Neutrophil (primary cell): ENCODE results near the gene NPAS3.

ENCODE experiments used
- H3K27ac ChIP-seq: fragments of 200-600 bp; sonication (generic); 2 replicates; pipeline ENCODE4 v1.5.1; 2016; ENCODE audit warnings: mild to moderate bottlenecking, moderate library complexity
- H3K27me3 ChIP-seq: fragments of 200-600 bp; sonication (generic); 2 replicates; pipeline ENCODE4 v1.6.0; 2016; ENCODE audit warnings: mild to moderate bottlenecking
- H3K36me3 ChIP-seq: fragments of 200-600 bp; sonication (generic); 2 replicates; pipeline ENCODE4 v1.5.1; 2017
- H3K4me1 ChIP-seq, 2 experiments: fragments of 200-600 bp in 1 of 2; sonication (generic) in 1 of 2; 1 replicate in 1 of 2; 2 replicates in 1 of 2; pipeline versions ENCODE4 v1.5.1 to v1.6.1; 2013 to 2016; ENCODE audit warnings: low read depth in 1 of 2, low read length in 1 of 2, mild to moderate bottlenecking in 1 of 2, moderate library complexity in 1 of 2; ENCODE audit not compliant: control insufficient read depth in 1 of 2, insufficient read depth in 1 of 2
- H3K4me3 ChIP-seq, 2 experiments: fragments of 200-600 bp in 1 of 2; sonication (generic) in 1 of 2; 1 replicate in 1 of 2; 2 replicates in 1 of 2; pipeline ENCODE4 v1.5.1; 2013 to 2016; ENCODE audit warnings: low read depth in 1 of 2, low read length in 1 of 2, mild to moderate bottlenecking in 1 of 2, moderate library complexity in 1 of 2
- H3K9me3 ChIP-seq: fragments of 200-600 bp; sonication (generic); 2 replicates; pipeline ENCODE4 v1.5.1; 2016
- CTCF ChIP-seq: fragments of 200-600 bp; sonication (generic); IDR thresholded peaks from 2 replicates; pipeline ENCODE4 v1.5.1; 2016; ENCODE audit warnings: antibody characterized with exemption

NPAS3 gene

GRCh38 chr14:33239465-33239864, 300.8 kb downstream of the NPAS3 start:
- Histone ChIP-seq H3K27ac (no peak overlapping the region), H3K36me3 (no peaks in the 10 kb centered on the region), H3K27me3 (no peaks in the 10 kb centered on the region), H3K4me3 (no peak overlapping the region), H3K9me3 (no peaks in the 10 kb centered on the region), H3K4me1 (no peaks in the 10 kb centered on the region)
- no peak for TF ChIP-seq CTCF

GRCh38 chr14:33240466-33240865, 301.8 kb downstream of the NPAS3 start:
- Histone ChIP-seq H3K4me3 (no peak overlapping the region), H3K27ac (no peak overlapping the region), H3K36me3 (no peaks in the 10 kb centered on the region), H3K4me1 (no peaks in the 10 kb centered on the region), H3K27me3 (no peaks in the 10 kb centered on the region), H3K9me3 (no peaks in the 10 kb centered on the region)
- no peak for TF ChIP-seq CTCF

GRCh38 chr14:33241331-33241730, 302.7 kb downstream of the NPAS3 start:
- Histone ChIP-seq H3K9me3 (no peaks in the 10 kb centered on the region), H3K27me3 (no peaks in the 10 kb centered on the region), H3K4me3 (no peak overlapping the region), H3K36me3 (no peaks in the 10 kb centered on the region), H3K27ac (no peak overlapping the region), H3K4me1 (no peaks in the 10 kb centered on the region)
- TF ChIP-seq CTCF = no peak

GRCh38 chr14:33249233-33249820, 310.6 kb downstream of the NPAS3 start:
- Histone ChIP-seq H3K9me3 (no peaks in the 10 kb centered on the region), H3K4me1 (no peaks in the 10 kb centered on the region), H3K36me3 (no peaks in the 10 kb centered on the region), H3K27me3 (no peaks in the 10 kb centered on the region), H3K27ac (no peak overlapping the region), H3K4me3 (no peak overlapping the region)
- TF ChIP-seq CTCF = no peak

GRCh38 chr14:33250963-33251362, 312.3 kb downstream of the NPAS3 start:
- Histone ChIP-seq H3K4me3 (no peak overlapping the region), H3K9me3 (no peaks in the 10 kb centered on the region), H3K4me1 (no peaks in the 10 kb centered on the region), H3K27me3 (no peaks in the 10 kb centered on the region), H3K36me3 (no peaks in the 10 kb centered on the region), H3K27ac (no peak overlapping the region)
- no peak for TF ChIP-seq CTCF

GRCh38 chr14:33254342-33254741, 315.7 kb downstream of the NPAS3 start:
- no peaks in the 10 kb centered on the region for H3K27me3 ChIP-seq
- TF ChIP-seq CTCF = no peak

More at GRCh38 chr14:33254342-33254741, 315.7 kb downstream of the NPAS3 start:
- no peaks in the 10 kb centered on the region for H3K9me3 ChIP-seq
- H3K4me3 ChIP-seq = no peak overlapping the region
- no peaks in the 10 kb centered on the region for H3K36me3 ChIP-seq
- no peak overlapping the region for H3K27ac ChIP-seq
- H3K4me1 ChIP-seq = no peaks in the 10 kb centered on the region
